Stomach (tissue), 4 donors: ENCODE data around the gene ITIH1.

ENCODE experiments used
- POLR2A ChIP-seq, 4 donors: fragments of 450-650 bp; IDR thresholded peaks; one replicate each; pipeline ENCODE4 v1.6.1; 2016; ENCODE audit warnings: antibody characterized with exemption in 4 of 4, control low read depth in 2 of 4, mild to moderate bottlenecking in 1 of 4, moderate library complexity in 1 of 4
- TF ChIP-seq, protein P1 (sequence below), 7 experiments: fragments of 450-650 bp in 4 of 7; fragments of 200-600 bp in 3 of 7; sonication (generic) in 3 of 7; IDR thresholded peaks; one replicate each; pipeline ENCODE4 v1.5.1; 2016 to 2019; ENCODE audit warnings: antibody characterized with exemption in 7 of 7, control low read depth in 2 of 7, mild to moderate bottlenecking in 1 of 7

DNA sequence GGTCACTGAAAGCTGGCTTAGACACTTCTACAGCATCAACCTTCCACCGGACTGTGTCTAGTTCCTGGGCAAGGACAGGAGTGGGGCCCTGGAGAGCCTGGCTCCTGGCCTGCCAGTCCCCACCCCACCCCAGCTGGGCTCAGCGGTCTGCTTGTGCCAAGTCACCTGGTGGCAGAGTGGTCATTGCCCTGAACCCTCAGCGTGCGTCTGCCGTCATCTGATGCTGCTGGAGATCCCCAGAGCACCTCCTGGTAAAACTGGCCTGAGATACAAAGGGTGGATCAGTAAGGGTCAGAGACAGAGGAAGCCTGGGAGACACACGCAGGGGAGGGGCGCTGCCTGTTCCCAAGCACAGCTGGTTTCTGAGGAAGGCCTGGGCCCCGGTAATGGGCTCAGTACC, 36.4 kb downstream of the ITIH1 start:
- TF ChIP-seq, protein P1, sequence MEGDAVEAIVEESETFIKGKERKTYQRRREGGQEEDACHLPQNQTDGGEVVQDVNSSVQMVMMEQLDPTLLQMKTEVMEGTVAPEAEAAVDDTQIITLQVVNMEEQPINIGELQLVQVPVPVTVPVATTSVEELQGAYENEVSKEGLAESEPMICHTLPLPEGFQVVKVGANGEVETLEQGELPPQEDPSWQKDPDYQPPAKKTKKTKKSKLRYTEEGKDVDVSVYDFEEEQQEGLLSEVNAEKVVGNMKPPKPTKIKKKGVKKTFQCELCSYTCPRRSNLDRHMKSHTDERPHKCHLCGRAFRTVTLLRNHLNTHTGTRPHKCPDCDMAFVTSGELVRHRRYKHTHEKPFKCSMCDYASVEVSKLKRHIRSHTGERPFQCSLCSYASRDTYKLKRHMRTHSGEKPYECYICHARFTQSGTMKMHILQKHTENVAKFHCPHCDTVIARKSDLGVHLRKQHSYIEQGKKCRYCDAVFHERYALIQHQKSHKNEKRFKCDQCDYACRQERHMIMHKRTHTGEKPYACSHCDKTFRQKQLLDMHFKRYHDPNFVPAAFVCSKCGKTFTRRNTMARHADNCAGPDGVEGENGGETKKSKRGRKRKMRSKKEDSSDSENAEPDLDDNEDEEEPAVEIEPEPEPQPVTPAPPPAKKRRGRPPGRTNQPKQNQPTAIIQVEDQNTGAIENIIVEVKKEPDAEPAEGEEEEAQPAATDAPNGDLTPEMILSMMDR (IDR thresholded peaks at IDR 0.05): no peak
- TF ChIP-seq POLR2A (IDR thresholded peaks at IDR 0.05): no peak
